Ishikawa (cell line): ENCODE data around the gene TERT.

Experiments used
- CEBPB ChIP-seq: IDR thresholded peaks from 2 replicates; pipeline ENCODE4 v1.6.1; 2012
- CREB1 ChIP-seq: IDR thresholded peaks from 2 replicates; pipeline ENCODE4 v1.6.1; 2012; ENCODE audit warnings: low read depth
- EGR1 ChIP-seq: IDR thresholded peaks from 2 replicates; pipeline ENCODE4 v1.6.1; 2012
- EP300 ChIP-seq: IDR thresholded peaks from 2 replicates; pipeline ENCODE4 v1.6.1; 2012; ENCODE audit warnings: borderline replicate concordance
- FOXM1 ChIP-seq: IDR thresholded peaks from 2 replicates; pipeline ENCODE4 v1.6.1; 2012; ENCODE audit warnings: low read depth, borderline replicate concordance
- MAX ChIP-seq: IDR thresholded peaks from 2 replicates; pipeline ENCODE4 v1.6.1; 2012
- NFIC ChIP-seq: IDR thresholded peaks from 2 replicates; pipeline ENCODE4 v1.6.1; 2012
- RAD21 ChIP-seq: IDR thresholded peaks from 2 replicates; pipeline ENCODE4 v1.6.1; 2012; ENCODE audit warnings: low read depth
- REST ChIP-seq: IDR thresholded peaks from 2 replicates; pipeline ENCODE4 v1.6.1; 2012; ENCODE audit warnings: low read depth, mild to moderate bottlenecking
- TAF1 ChIP-seq: IDR thresholded peaks from 2 replicates; pipeline ENCODE4 v1.6.1; 2012; ENCODE audit warnings: low read depth, mild to moderate bottlenecking
- TCF12 ChIP-seq: IDR thresholded peaks from 2 replicates; pipeline ENCODE4 v1.6.1; 2012; ENCODE audit warnings: low read depth
- TEAD4 ChIP-seq: IDR thresholded peaks from 2 replicates; pipeline ENCODE4 v1.6.1; 2012
- USF1 ChIP-seq: IDR thresholded peaks from 2 replicates; pipeline ENCODE4 v1.6.1; 2012
- YY1 ChIP-seq: IDR thresholded peaks from 2 replicates; pipeline ENCODE4 v1.6.1; 2012; ENCODE audit warnings: low read depth
- ZBTB7A ChIP-seq: IDR thresholded peaks from 2 replicates; pipeline ENCODE4 v1.6.1; 2012; ENCODE audit warnings: low read depth

Gene TERT

GRCh38 chr5:1304033-1304432, 9.2 kb upstream of the TERT start:
- no peak for TF ChIP-seq TAF1
- no peak for TF ChIP-seq USF1
- no peak for TF ChIP-seq TCF12
- TF ChIP-seq ZBTB7A, result no peak
- no peak for TF ChIP-seq REST

GRCh38 chr5:1302258-1302657, 7.4 kb upstream of the TERT start:
- TF ChIP-seq REST, result no peak
- TF ChIP-seq YY1, result no peak
- TF ChIP-seq MAX, result no peak
- no peak for TF ChIP-seq FOXM1
- TF ChIP-seq RAD21, result no peak
- no peak for TF ChIP-seq USF1
- no peak for TF ChIP-seq EP300
- no peak for TF ChIP-seq ZBTB7A
- TF ChIP-seq CREB1, result no peak
- no peak for TF ChIP-seq NFIC
- TF ChIP-seq TCF12, result no peak
- no peak for TF ChIP-seq EGR1
- no peak for TF ChIP-seq CEBPB
- no peak for TF ChIP-seq TEAD4

- TF ChIP-seq TEAD4 (no peak), EP300 (no peak)
Measured at GRCh38 chr5:1300581-1301083, 5.8 kb upstream of the TERT start.

- TF ChIP-seq TEAD4 (no peak), REST (no peak), EGR1 (no peak), USF1 (no peak), FOXM1 (no peak), NFIC (no peak)
Measured at GRCh38 chr5:1299961-1300360, 5.1 kb upstream of the TERT start.

- TF ChIP-seq TEAD4 (no peak), MAX (no peak), ZBTB7A (no peak), FOXM1 (no peak), EGR1 (no peak), YY1 (no peak), RAD21 (no peak), USF1 (no peak), NFIC (no peak), TAF1 (no peak), EP300 (no peak), CEBPB (no peak), CREB1 (no peak)
Measured at GRCh38 chr5:1299511-1299850, 4.6 kb upstream of the TERT start.
